Hepatocyte (in vitro differentiated cells): ENCODE data around the gene ZNF195.
"Not testable (repeated sequence)": the region's sequence is repeated elsewhere in the genome, so short reads cannot be mapped to it uniquely, and the experiment has no call there.

ENCODE experiments used
- CTCF ChIP-seq: fragments of 200-600 bp; sonication (generic); IDR thresholded peaks from 2 replicates; pipeline ENCODE4 v1.5.1; 2016; ENCODE audit warnings: antibody characterized with exemption, mild to moderate bottlenecking; ENCODE audit not compliant: poor library complexity
- EZH2 ChIP-seq: fragments of 200-600 bp; sonication (generic); IDR thresholded peaks from 2 replicates; pipeline ENCODE4 v1.6.1; 2016; ENCODE audit warnings: antibody characterized with exemption, mild to moderate bottlenecking, borderline replicate concordance
- EZH2phosphoT487 ChIP-seq: fragments of 200-600 bp; sonication (generic); IDR thresholded peaks from one replicate; pipeline ENCODE4 v1.6.1; 2018; ENCODE audit warnings: antibody characterized with exemption, mild to moderate bottlenecking, low read depth, moderate library complexity; ENCODE audit not compliant: unreplicated experiment, severe bottlenecking

GRCh38 chr11:3428076-3428475, 49.1 kb upstream of the ZNF195 start:
- not testable (repeated sequence) for TF ChIP-seq CTCF, EZH2, EZH2phosphoT487
